Measurements from ENCODE around the gene MSI2.

GRCh38 chr17:57471868-57472368 lies 215.6 kb downstream of the MSI2 start:
- TF ChIP-seq, protein P1, sequence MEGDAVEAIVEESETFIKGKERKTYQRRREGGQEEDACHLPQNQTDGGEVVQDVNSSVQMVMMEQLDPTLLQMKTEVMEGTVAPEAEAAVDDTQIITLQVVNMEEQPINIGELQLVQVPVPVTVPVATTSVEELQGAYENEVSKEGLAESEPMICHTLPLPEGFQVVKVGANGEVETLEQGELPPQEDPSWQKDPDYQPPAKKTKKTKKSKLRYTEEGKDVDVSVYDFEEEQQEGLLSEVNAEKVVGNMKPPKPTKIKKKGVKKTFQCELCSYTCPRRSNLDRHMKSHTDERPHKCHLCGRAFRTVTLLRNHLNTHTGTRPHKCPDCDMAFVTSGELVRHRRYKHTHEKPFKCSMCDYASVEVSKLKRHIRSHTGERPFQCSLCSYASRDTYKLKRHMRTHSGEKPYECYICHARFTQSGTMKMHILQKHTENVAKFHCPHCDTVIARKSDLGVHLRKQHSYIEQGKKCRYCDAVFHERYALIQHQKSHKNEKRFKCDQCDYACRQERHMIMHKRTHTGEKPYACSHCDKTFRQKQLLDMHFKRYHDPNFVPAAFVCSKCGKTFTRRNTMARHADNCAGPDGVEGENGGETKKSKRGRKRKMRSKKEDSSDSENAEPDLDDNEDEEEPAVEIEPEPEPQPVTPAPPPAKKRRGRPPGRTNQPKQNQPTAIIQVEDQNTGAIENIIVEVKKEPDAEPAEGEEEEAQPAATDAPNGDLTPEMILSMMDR (IDR thresholded peaks at IDR 0.05): no peak
- no peak for TF ChIP-seq EZH2 (IDR thresholded peaks at IDR 0.05; ENCODE audit: borderline replicate concordance, insufficient read depth, low read depth, low read length, poor library complexity, severe bottlenecking)

Measured in B cell (primary cell).